CD4-positive, CD25-positive, alpha-beta regulatory T cell (primary cell): ENCODE measurements around the gene ZGPAT. TPM values are rescaled to one million over a fixed set of nuclear protein-coding genes. Genes with fewer than 3 reads are reported as not detected.

Experiments used
- ATAC-seq, 2 donors: fragments of 150-1000 bp; cut with Tn5 transposase; one replicate each; pipeline ENCODE4 v1.10.0; 2021; ENCODE audit warnings: low read depth in 2 of 2, moderate number of reproducible peaks in 2 of 2, moderate library complexity in 1 of 2
- DNase-seq, 3 donors: peaks; one replicate each; pipeline versions ENCODE4 v3.0.0 to v3.0.0-alpha.2; 2012 to 2022; ENCODE audit warnings: mixed read lengths in 1 of 3
- H3K27ac ChIP-seq: one replicate; pipeline ENCODE4 v1.7.0; 2013; ENCODE audit warnings: mild to moderate bottlenecking, low read length; ENCODE audit not compliant: insufficient read depth, poor library complexity, severe bottlenecking
- H3K27me3 ChIP-seq: one replicate; pipeline ENCODE4 v1.7.0; 2013; ENCODE audit warnings: low read length; ENCODE audit not compliant: control insufficient read depth, insufficient read depth
- H3K36me3 ChIP-seq: one replicate; pipeline ENCODE4 v1.7.0; 2013; ENCODE audit warnings: mild to moderate bottlenecking, low read length, moderate library complexity; ENCODE audit not compliant: control insufficient read depth, insufficient read depth
- H3K4me1 ChIP-seq: 2 replicates; pipeline ENCODE4 v1.7.0; 2013; ENCODE audit warnings: mild to moderate bottlenecking, low read length; ENCODE audit not compliant: insufficient read depth, control insufficient read depth, poor library complexity, severe bottlenecking
- H3K4me3 ChIP-seq: one replicate; pipeline ENCODE4 v1.7.0; 2013; ENCODE audit warnings: low read depth, mild to moderate bottlenecking, low read length, moderate library complexity
- H3K9me3 ChIP-seq, 2 experiments: 1 replicate in 1 of 2; 2 replicates in 1 of 2; pipeline ENCODE4 v1.7.0; 2013; ENCODE audit warnings: low read length in 2 of 2, mild to moderate bottlenecking in 1 of 2, moderate library complexity in 1 of 2; ENCODE audit not compliant: control insufficient read depth in 2 of 2
- H3K27ac Mint-ChIP-seq, 3 donors: one replicate each; pipeline ENCODE4 v1.8.0; 2020 to 2022; ENCODE audit warnings: mild to moderate bottlenecking in 3 of 3, mixed read lengths in 3 of 3, moderate library complexity in 2 of 3
- H3K27me3 Mint-ChIP-seq: one replicate; pipeline ENCODE4 v1.8.0; 2022; ENCODE audit warnings: mild to moderate bottlenecking, mixed read lengths
- H3K36me3 Mint-ChIP-seq: one replicate; pipeline ENCODE4 v1.8.0; 2020; ENCODE audit warnings: mixed read lengths
- H3K4me1 Mint-ChIP-seq, 4 donors: one replicate each; pipeline ENCODE4 v1.8.0; 2020 to 2022; ENCODE audit warnings: mixed read lengths in 4 of 4, mild to moderate bottlenecking in 1 of 4
- H3K4me3 Mint-ChIP-seq, 4 donors: one replicate each; pipeline ENCODE4 v1.8.0; 2020 to 2022; ENCODE audit warnings: mild to moderate bottlenecking in 4 of 4, mixed read lengths in 4 of 4, moderate library complexity in 3 of 4
- H3K9me3 Mint-ChIP-seq, 7 donors: one replicate each; pipeline ENCODE4 v1.8.0; 2020 to 2022; ENCODE audit warnings: mixed read lengths in 7 of 7, mild to moderate bottlenecking in 3 of 7, moderate library complexity in 2 of 7
- polyA plus RNA-seq, 4 donors: library from polyadenylated mRNA; unstranded; fragments of 300-500 nt; fragmentation: Illumina TruSeq; gene quantifications; one replicate each; pipeline ENCODE4 v1.2.3, GENCODE V29; 2021
- total RNA-seq: library from RNA; stranded (reverse); gene quantifications from one replicate; pipeline ENCODE4 v1.2.3, GENCODE V29; 2022

The ZGPAT gene
- total and polyA plus RNA-seq, 5 donors from 2014 or later: 34.0 to 51.5 (median 42.4) TPM

GRCh38 chr20:63662813-63663189 is 45.0 kb upstream of the ZGPAT start:
- Mint-ChIP-seq H3K27me3 (no peaks in the 10 kb centered on the region), H3K4me3 (peak overlapping the region in 1 of 4 donors; percentile 29), H3K9me3 (no peaks in the 10 kb centered on the region), H3K27ac (no peak overlapping the region), H3K4me1 (peaks cover 3 to 25% (median 13%) of the 10 kb centered on the region in 4 donors), H3K36me3 (peaks cover 12% of the 10 kb centered on the region)
- DNase-seq (no peak), ATAC-seq (no peak)
- Histone ChIP-seq H3K27me3 (no peaks in the 10 kb centered on the region), H3K36me3 (peaks cover 17% of the 10 kb centered on the region), H3K4me1 (peaks cover 13% of the 10 kb centered on the region), H3K4me3 (no peak overlapping the region), H3K9me3 (no peaks in the 10 kb centered on the region), H3K27ac (no peak overlapping the region)

GRCh38 chr20:63663332-63664066 is 44.3 kb upstream of the ZGPAT start:
- Histone ChIP-seq H3K36me3 (peaks cover 22% of the 10 kb centered on the region), H3K4me1 (peaks cover 11% of the 10 kb centered on the region), H3K4me3 (no peak overlapping the region), H3K9me3 (no peaks in the 10 kb centered on the region), H3K27ac (no peak overlapping the region), H3K27me3 (no peaks in the 10 kb centered on the region)
- H3K27ac Mint-ChIP-seq: no peak overlapping the region
- no peaks in the 10 kb centered on the region for H3K9me3 Mint-ChIP-seq
- peak overlapping the region in 2 of 4 donors; percentile 38 for H3K4me3 Mint-ChIP-seq
- no peak for DNase-seq
- H3K27me3 Mint-ChIP-seq: no peaks in the 10 kb centered on the region
- H3K4me1 Mint-ChIP-seq: peaks cover 2 to 18% (median 6%) of the 10 kb centered on the region in 4 donors
- no peak for ATAC-seq
- peaks cover 17% of the 10 kb centered on the region for H3K36me3 Mint-ChIP-seq

- Mint-ChIP-seq H3K36me3 (peaks cover 23% of the 10 kb centered on the region), H3K9me3 (no peaks in the 10 kb centered on the region), H3K4me1 (peaks cover 0 to 10% (median 5%) of the 10 kb centered on the region in 4 donors), H3K27ac (no peak overlapping the region), H3K27me3 (no peaks in the 10 kb centered on the region), H3K4me3 (peak overlapping the region in 1 of 4 donors; percentile 69)
- Histone ChIP-seq H3K27ac (no peak overlapping the region), H3K4me3 (no peak overlapping the region), H3K9me3 (no peaks in the 10 kb centered on the region), H3K36me3 (peaks cover 25% of the 10 kb centered on the region), H3K27me3 (no peaks in the 10 kb centered on the region), H3K4me1 (peaks cover 3% of the 10 kb centered on the region)
- no peak for ATAC-seq
- DNase-seq: no peak
These were observed 43.5 kb upstream of the ZGPAT start for GRCh38 chr20:63664143-63664851.

DNA sequence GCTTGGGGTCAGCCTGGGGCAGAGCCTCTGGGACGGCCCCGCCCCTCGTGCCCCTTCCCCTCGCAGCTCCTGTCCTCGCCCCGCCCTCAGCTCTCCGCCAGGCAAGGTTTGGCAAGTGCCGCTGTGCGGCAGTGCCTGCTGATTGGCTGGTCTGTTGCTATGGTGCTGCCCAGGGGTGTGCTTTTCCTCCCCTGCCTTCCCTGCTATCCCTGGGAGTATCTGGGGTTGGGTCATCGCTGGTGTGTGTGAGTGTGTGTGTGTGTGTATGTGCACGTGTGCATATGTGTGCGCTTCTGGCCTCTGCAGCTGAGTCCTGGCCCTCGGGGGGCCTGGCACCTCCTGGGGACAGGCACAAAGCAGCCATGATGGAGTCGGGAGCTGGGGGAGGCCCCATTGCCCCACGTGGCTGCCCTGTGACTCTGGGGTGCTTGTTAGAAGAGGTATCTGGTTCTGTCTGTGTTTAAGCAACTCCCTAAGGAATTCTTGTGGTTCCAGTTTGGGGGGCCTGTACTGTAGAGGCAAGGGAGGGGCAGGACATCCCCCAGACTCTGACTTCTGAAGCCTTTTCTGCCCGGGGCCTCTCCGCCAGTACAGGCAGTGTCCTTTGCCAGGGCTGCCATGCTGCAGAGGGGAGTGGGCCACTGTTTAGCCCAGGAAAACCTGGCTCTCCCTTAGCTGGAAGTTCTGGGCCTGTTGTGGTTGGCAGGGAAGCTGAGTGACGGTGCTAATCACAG is 42.8 kb upstream of the ZGPAT start:
- no peak overlapping the region for H3K4me3 ChIP-seq
- H3K9me3 ChIP-seq: no peaks in the 10 kb centered on the region
- H3K9me3 Mint-ChIP-seq: no peaks in the 10 kb centered on the region
- H3K36me3 Mint-ChIP-seq: peaks cover 24% of the 10 kb centered on the region
- H3K4me1 Mint-ChIP-seq: peaks cover 0 to 3% (median 2%) of the 10 kb centered on the region in 4 donors
- H3K4me1 ChIP-seq: no peaks in the 10 kb centered on the region
- H3K36me3 ChIP-seq: peaks cover 25% of the 10 kb centered on the region
- no peaks in the 10 kb centered on the region for H3K27me3 Mint-ChIP-seq
- no peak for DNase-seq
- H3K4me3 Mint-ChIP-seq: no peak overlapping the region
- H3K27ac ChIP-seq: no peak overlapping the region
- H3K27ac Mint-ChIP-seq: no peak overlapping the region
- no peaks in the 10 kb centered on the region for H3K27me3 ChIP-seq
- no peak for ATAC-seq

- Mint-ChIP-seq H3K4me3 (no peak overlapping the region), H3K36me3 (peaks cover 20% of the 10 kb centered on the region), H3K9me3 (no peaks in the 10 kb centered on the region), H3K4me1 (peaks cover 0 to 2% (median 0%) of the 10 kb centered on the region in 4 donors), H3K27me3 (no peaks in the 10 kb centered on the region), H3K27ac (no peak overlapping the region)
- DNase-seq (no peak), ATAC-seq (no peak)
- H3K27me3 ChIP-seq: no peaks in the 10 kb centered on the region
- H3K4me3 ChIP-seq: no peak overlapping the region
- H3K4me1 ChIP-seq: no peaks in the 10 kb centered on the region
- H3K27ac ChIP-seq: no peak overlapping the region
- H3K36me3 ChIP-seq: peaks cover 25% of the 10 kb centered on the region
- no peaks in the 10 kb centered on the region for H3K9me3 ChIP-seq
These were observed 42.1 kb upstream of the ZGPAT start for GRCh38 chr20:63665708-63666107.

- ATAC-seq (no peak), DNase-seq (no peak)
- H3K4me3 Mint-ChIP-seq: peak overlapping the region in 1 of 4 donors; percentile 12
- no peaks in the 10 kb centered on the region for H3K27me3 ChIP-seq
- no peak overlapping the region for H3K27ac Mint-ChIP-seq
- H3K4me3 ChIP-seq: no peak overlapping the region
- H3K36me3 ChIP-seq: peaks cover 23% of the 10 kb centered on the region
- peaks cover 19% of the 10 kb centered on the region for H3K36me3 Mint-ChIP-seq
- H3K27me3 Mint-ChIP-seq: no peaks in the 10 kb centered on the region
- H3K9me3 ChIP-seq: no peaks in the 10 kb centered on the region
- H3K27ac ChIP-seq: no peak overlapping the region
- peaks cover 0 to 1% (median 0%) of the 10 kb centered on the region in 7 donors for H3K9me3 Mint-ChIP-seq
- H3K4me1 Mint-ChIP-seq: no peaks in the 10 kb centered on the region
- H3K4me1 ChIP-seq: no peaks in the 10 kb centered on the region
These were observed 40.0 kb upstream of the ZGPAT start for GRCh38 chr20:63667858-63668257.

DNA sequence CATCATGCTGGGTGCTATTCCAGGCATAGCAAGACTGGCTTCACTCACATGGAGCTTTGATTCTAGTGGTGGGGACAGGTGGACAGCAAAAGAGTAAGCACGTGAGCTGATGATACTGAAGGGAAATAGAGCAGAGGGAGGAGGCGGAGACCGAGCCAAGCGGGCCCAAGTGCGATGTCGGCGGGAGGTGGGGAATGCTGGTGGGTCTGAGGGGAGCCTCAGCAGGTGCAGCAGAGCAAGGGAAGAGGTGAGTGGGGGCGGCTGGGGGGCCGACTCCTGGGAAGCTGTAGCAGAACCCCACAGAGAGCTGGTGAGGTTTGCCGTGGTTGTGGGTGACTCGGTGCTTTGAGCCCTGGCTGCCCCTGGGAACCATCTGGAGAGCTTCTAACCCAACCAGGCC is 39.5 kb upstream of the ZGPAT start:
- ATAC-seq (no peak), DNase-seq (no peak)
- H3K4me1 ChIP-seq: no peaks in the 10 kb centered on the region
- Mint-ChIP-seq H3K4me1 (no peaks in the 10 kb centered on the region), H3K27ac (no peak overlapping the region), H3K36me3 (peaks cover 19% of the 10 kb centered on the region), H3K27me3 (no peaks in the 10 kb centered on the region), H3K9me3 (peaks cover 0 to 1% (median 0%) of the 10 kb centered on the region in 7 donors), H3K4me3 (peak overlapping the region in 1 of 4 donors; percentile 12)
- H3K4me3 ChIP-seq: no peak overlapping the region
- H3K9me3 ChIP-seq: no peaks in the 10 kb centered on the region
- no peaks in the 10 kb centered on the region for H3K27me3 ChIP-seq
- H3K36me3 ChIP-seq: peaks cover 23% of the 10 kb centered on the region
- no peak overlapping the region for H3K27ac ChIP-seq
